ENCODE data around the gene EDRF1. TPM values are rescaled to one million over a fixed set of nuclear protein-coding genes. Genes with fewer than 3 reads are reported as not detected.

The EDRF1 gene
- total RNA-seq, 2 experiments from 2014 or later, result 117 to 232 TPM

GRCh38 chr10:125726914-125727313, 7.4 kb downstream of the EDRF1 start:
- H4K20me1 ChIP-seq (ENCODE audit: insufficient read depth, low read length), result peaks cover 36% of the 10 kb centered on the region
- intact Hi-C loops (cut with micrococcal nuclease; ENCODE audit: unreplicated experiment), result loop anchor here (10.0 kb wide), 1 partner anchor 662 kb away; no protein-coding TSS in a partner anchor
- POLR2A ChIA-PET, result interaction anchor here (0.8 kb wide), 1 partner anchor 13 kb away, joined by 3 read pairs; no protein-coding TSS in a partner anchor
- no peak overlapping the region for H3K27ac ChIP-seq (ENCODE audit: low read depth, low read length, poor library complexity, severe bottlenecking)
- H3K4me1 ChIP-seq (ENCODE audit: insufficient read depth, low read length, poor library complexity, severe bottlenecking), result peaks cover 14% of the 10 kb centered on the region
- no TSS peak for BruUV-seq (replicated peaks)
- CTCF ChIA-PET (ENCODE audit: unreplicated experiment), result no interaction called here
- H3K9me2 ChIP-seq (ENCODE audit: insufficient read depth, low read length), result no peaks in the 10 kb centered on the region
- no peak for DNase-seq (ENCODE audit: low spot score)
- H3K9me3 ChIP-seq (ENCODE audit: low read length), result no peaks in the 10 kb centered on the region
- no peak overlapping the region for H3K4me2 ChIP-seq (ENCODE audit: low read length)
- TF ChIP-seq, protein P1, sequence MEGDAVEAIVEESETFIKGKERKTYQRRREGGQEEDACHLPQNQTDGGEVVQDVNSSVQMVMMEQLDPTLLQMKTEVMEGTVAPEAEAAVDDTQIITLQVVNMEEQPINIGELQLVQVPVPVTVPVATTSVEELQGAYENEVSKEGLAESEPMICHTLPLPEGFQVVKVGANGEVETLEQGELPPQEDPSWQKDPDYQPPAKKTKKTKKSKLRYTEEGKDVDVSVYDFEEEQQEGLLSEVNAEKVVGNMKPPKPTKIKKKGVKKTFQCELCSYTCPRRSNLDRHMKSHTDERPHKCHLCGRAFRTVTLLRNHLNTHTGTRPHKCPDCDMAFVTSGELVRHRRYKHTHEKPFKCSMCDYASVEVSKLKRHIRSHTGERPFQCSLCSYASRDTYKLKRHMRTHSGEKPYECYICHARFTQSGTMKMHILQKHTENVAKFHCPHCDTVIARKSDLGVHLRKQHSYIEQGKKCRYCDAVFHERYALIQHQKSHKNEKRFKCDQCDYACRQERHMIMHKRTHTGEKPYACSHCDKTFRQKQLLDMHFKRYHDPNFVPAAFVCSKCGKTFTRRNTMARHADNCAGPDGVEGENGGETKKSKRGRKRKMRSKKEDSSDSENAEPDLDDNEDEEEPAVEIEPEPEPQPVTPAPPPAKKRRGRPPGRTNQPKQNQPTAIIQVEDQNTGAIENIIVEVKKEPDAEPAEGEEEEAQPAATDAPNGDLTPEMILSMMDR (conservative IDR thresholded peaks at IDR 0.05; ENCODE audit: low read length), result no peak
- TF ChIP-seq EZH2phosphoT487 (IDR thresholded peaks at IDR 0.05; ENCODE audit: borderline replicate concordance, low read depth, low read length), result no peak
- H2AFZ ChIP-seq (ENCODE audit: low read length), result no peak overlapping the region
- H3K36me3 ChIP-seq (ENCODE audit: insufficient read depth, low read length), result peaks cover 99% of the 10 kb centered on the region
- no peak overlapping the region for H3K4me3 ChIP-seq (ENCODE audit: low read depth, low read length, poor library complexity, severe bottlenecking)
- peaks cover 74% of the 10 kb centered on the region for H3K79me2 ChIP-seq (ENCODE audit: insufficient read depth, low read depth, low read length)

DNA sequence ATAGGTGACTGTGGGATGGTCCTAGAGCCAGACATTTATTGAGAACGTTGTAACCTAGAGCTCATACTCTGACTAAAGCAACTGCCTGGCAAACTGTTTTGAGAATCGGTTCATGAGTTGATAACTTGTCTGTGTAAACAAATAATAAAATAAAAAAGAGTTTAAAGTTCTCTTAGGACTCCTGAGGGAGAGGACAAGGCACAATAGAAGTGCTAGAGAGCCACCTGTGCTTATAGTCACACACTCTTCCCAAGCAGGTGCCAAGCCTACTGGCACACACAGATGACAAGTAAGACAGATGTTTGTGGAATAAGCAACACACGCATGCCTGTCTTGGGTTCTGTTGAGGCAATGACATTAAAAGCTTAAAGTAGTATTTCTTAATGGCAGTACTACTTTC, 7.9 kb downstream of the EDRF1 start:
- Histone ChIP-seq H3K36me3 (ENCODE audit: insufficient read depth, low read length) (peaks cover 99% of the 10 kb centered on the region), H4K20me1 (ENCODE audit: insufficient read depth, low read length) (peaks cover 36% of the 10 kb centered on the region), H2AFZ (ENCODE audit: low read length) (no peak overlapping the region), H3K4me1 (ENCODE audit: insufficient read depth, low read length, poor library complexity, severe bottlenecking) (peaks cover 8% of the 10 kb centered on the region), H3K27ac (ENCODE audit: low read depth, low read length, poor library complexity, severe bottlenecking) (no peak overlapping the region), H3K4me3 (ENCODE audit: low read depth, low read length, poor library complexity, severe bottlenecking) (no peak overlapping the region), H3K9me3 (ENCODE audit: low read length) (no peaks in the 10 kb centered on the region), H3K79me2 (ENCODE audit: insufficient read depth, low read depth, low read length) (peaks cover 69% of the 10 kb centered on the region), H3K4me2 (ENCODE audit: low read length) (no peak overlapping the region), H3K9me2 (ENCODE audit: insufficient read depth, low read length) (no peaks in the 10 kb centered on the region)
- no peak for DNase-seq (ENCODE audit: low spot score)
- BruUV-seq (replicated peaks), result no TSS peak
- ChIA-PET CTCF (ENCODE audit: unreplicated experiment) (no interaction called here), POLR2A (interaction anchor here (0.8 kb wide), 1 partner anchor 12 kb away, joined by 3 read pairs; no protein-coding TSS in a partner anchor)
- TF ChIP-seq, protein P1 (conservative IDR thresholded peaks at IDR 0.05; ENCODE audit: low read length), result no peak
- TF ChIP-seq EZH2phosphoT487 (IDR thresholded peaks at IDR 0.05; ENCODE audit: borderline replicate concordance, low read depth, low read length), result no peak
- intact Hi-C loops (cut with micrococcal nuclease; ENCODE audit: unreplicated experiment), result loop anchor here (10.0 kb wide), 1 partner anchor 663 kb away; no protein-coding TSS in a partner anchor

DNA sequence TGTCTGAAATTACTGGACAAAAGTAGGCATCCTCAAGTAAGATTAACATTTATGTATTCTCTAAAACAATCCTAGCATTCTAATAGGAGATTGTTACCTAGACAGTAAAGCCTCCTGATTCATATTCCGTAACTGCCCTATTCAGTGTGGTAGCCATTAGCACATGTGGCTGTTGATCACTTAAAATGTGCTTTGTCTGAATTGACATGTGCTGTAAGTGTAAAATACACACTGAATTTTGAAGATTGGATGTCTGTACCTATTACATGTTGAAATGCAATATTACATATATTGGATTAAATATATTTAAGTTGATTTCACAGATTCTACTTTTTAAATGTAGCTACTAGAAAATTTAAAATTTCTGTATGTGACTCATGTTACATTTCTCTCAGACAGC, 14.6 kb downstream of the EDRF1 start:
- no peak overlapping the region for H3K4me3 ChIP-seq (ENCODE audit: low read depth, low read length, poor library complexity, severe bottlenecking)
- intact Hi-C loops (cut with micrococcal nuclease; ENCODE audit: unreplicated experiment), result no loop called here
- no peak overlapping the region for H3K27ac ChIP-seq (ENCODE audit: low read depth, low read length, poor library complexity, severe bottlenecking)
- CTCF ChIA-PET (ENCODE audit: unreplicated experiment), result no interaction called here
- BruUV-seq (replicated peaks), result no TSS peak
- peaks cover 49% of the 10 kb centered on the region for H4K20me1 ChIP-seq (ENCODE audit: insufficient read depth, low read length)
- TF ChIP-seq, protein P1 (conservative IDR thresholded peaks at IDR 0.05; ENCODE audit: low read length), result no peak
- TF ChIP-seq EZH2phosphoT487 (IDR thresholded peaks at IDR 0.05; ENCODE audit: borderline replicate concordance, low read depth, low read length), result no peak
- peaks cover 58% of the 10 kb centered on the region; the same call in 1 of the 2 replicates for H3K79me2 ChIP-seq (ENCODE audit: insufficient read depth, low read depth, low read length)
- H3K36me3 ChIP-seq (ENCODE audit: insufficient read depth, low read length), result peaks cover 100% of the 10 kb centered on the region
- no peaks in the 10 kb centered on the region for H3K9me3 ChIP-seq (ENCODE audit: low read length)
- no peaks in the 10 kb centered on the region for H3K9me2 ChIP-seq (ENCODE audit: insufficient read depth, low read length)
- H3K4me2 ChIP-seq (ENCODE audit: low read length), result no peak overlapping the region
- no peaks in the 10 kb centered on the region for H3K4me1 ChIP-seq (ENCODE audit: insufficient read depth, low read length, poor library complexity, severe bottlenecking)
- no peak overlapping the region for H2AFZ ChIP-seq (ENCODE audit: low read length)
- POLR2A ChIA-PET, result interaction anchor here (0.8 kb wide), 1 partner anchor 12 kb away, joined by 4 read pairs; no protein-coding TSS in a partner anchor
- no peak for DNase-seq (ENCODE audit: low spot score)
